K562 treated with DMSO at 1 percent for 12 hours (cell line): ENCODE measurements around the gene PREX1. TPM values are rescaled to one million over a fixed set of nuclear protein-coding genes. Genes with fewer than 3 reads are reported as not detected.

Experiments
- total RNA-seq: library from RNA; unstranded; fragments of 300-600 nt; gene quantifications from 2 replicates; pipeline ENCODE4 v1.2.3, GENCODE V29; 2022; ENCODE audit not compliant: insufficient read depth

Gene PREX1, protein sequence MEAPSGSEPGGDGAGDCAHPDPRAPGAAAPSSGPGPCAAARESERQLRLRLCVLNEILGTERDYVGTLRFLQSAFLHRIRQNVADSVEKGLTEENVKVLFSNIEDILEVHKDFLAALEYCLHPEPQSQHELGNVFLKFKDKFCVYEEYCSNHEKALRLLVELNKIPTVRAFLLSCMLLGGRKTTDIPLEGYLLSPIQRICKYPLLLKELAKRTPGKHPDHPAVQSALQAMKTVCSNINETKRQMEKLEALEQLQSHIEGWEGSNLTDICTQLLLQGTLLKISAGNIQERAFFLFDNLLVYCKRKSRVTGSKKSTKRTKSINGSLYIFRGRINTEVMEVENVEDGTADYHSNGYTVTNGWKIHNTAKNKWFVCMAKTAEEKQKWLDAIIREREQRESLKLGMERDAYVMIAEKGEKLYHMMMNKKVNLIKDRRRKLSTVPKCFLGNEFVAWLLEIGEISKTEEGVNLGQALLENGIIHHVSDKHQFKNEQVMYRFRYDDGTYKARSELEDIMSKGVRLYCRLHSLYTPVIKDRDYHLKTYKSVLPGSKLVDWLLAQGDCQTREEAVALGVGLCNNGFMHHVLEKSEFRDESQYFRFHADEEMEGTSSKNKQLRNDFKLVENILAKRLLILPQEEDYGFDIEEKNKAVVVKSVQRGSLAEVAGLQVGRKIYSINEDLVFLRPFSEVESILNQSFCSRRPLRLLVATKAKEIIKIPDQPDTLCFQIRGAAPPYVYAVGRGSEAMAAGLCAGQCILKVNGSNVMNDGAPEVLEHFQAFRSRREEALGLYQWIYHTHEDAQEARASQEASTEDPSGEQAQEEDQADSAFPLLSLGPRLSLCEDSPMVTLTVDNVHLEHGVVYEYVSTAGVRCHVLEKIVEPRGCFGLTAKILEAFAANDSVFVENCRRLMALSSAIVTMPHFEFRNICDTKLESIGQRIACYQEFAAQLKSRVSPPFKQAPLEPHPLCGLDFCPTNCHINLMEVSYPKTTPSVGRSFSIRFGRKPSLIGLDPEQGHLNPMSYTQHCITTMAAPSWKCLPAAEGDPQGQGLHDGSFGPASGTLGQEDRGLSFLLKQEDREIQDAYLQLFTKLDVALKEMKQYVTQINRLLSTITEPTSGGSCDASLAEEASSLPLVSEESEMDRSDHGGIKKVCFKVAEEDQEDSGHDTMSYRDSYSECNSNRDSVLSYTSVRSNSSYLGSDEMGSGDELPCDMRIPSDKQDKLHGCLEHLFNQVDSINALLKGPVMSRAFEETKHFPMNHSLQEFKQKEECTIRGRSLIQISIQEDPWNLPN (N-terminal part only)
- total RNA-seq: 9.7 and 22.1 TPM in 2 replicates

DNA sequence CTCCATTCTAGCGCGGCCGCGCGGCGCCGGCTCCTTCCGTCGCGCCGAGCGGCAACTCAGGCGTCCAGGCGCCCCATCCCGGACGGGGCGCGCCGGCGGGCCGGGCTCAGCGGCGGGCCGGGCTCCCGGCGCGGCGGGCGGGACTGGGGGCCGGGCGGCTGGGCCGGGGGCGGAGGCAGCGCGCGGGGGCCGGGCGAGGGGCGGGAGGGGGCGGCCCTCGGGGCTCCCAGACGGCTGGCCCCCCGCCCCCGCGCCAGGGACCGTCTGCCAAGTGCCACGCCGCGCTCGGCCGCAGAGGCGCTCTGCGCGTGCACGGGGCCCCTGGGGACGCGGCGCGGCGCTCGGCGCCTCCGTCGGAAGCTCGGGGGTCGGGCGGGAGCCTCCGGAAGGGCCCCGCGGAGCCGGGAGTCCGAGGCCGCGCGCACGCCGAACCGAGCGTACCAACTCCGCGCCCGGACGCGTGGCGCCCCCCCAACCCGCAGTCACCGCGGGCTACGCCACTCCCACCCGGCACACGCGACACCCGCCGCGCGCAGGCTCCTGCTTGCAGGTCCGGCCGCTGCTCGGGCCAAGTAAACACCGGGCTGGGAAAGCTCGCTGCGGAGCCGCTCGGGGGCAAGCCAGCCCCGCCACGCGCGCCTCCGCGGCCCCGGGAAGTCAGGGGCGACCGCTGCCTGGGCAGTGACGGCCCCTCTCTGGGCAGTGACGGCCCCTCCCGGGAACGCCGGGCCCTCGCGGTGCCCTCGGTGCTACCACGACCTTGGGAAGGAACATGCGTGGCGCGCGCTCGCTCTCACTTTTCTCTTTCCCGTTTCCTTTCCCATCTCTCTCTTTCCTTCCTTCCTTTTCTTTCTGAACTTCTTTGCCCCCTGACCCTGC, at the start of gene PREX1:
Gene PREX1 (minus strand): TSS at position 145 of the 879 bp plus-strand sequence. CDS start 139 bp downstream, at position 6.

Other genes with a start within 250 kb of the PREX1 start
- gene ARFGEF2, start 93.7 kb upstream of the PREX1 start, total RNA-seq: 2.4 and 15.9 TPM in 2 replicates
- 47.1 and 114 TPM in 2 replicates for gene CSE1L, start 218.3 kb upstream of the PREX1 start, total RNA-seq